ENCODE data around the gene SHISAL2A.

The SHISAL2A gene

DNA sequence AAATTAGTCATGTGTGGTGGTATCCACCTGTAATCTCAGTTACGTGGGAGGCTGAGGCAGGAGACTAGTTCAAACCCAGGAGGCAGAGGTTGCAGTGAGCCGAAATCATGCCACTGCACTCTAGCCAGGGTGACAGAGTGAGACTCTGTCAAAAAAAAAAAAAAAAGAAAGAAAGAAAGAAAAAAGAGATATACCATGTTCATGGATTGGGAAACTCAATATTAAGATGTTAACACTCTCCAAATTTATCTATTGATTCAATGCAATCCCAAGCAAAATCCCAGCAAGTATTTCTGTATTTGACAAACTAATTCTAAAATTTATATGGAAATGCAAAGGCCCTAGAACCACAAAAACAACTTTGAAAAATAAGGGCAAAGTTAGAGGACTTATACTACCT, 11.0 kb upstream of the SHISAL2A start:
- no peak for DNase-seq (ENCODE audit: low spot score)

DNA sequence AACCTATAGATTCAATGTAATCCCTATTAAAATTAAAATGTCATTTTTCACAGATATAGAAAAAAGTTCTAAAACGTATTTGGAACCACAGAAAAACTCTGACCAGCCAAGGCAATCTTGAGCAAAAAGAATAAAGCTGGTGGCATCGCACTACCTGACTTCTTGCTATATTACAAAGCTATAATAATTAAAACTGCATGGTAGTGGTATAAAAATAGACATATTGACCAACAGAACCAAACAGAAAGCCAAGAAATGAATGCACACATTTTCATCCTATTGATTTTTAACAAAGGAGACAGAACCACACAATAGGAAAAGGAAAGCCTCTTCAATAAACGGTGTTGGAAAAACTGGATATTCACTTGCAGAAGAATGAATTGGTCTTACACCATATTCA, 9.2 kb upstream of the SHISAL2A start:
- DNase-seq (ENCODE audit: low spot score): no peak

GRCh38 chr1:52627028-52627427, 5.9 kb upstream of the SHISAL2A start:
- no peak for DNase-seq (ENCODE audit: low spot score)

DNA sequence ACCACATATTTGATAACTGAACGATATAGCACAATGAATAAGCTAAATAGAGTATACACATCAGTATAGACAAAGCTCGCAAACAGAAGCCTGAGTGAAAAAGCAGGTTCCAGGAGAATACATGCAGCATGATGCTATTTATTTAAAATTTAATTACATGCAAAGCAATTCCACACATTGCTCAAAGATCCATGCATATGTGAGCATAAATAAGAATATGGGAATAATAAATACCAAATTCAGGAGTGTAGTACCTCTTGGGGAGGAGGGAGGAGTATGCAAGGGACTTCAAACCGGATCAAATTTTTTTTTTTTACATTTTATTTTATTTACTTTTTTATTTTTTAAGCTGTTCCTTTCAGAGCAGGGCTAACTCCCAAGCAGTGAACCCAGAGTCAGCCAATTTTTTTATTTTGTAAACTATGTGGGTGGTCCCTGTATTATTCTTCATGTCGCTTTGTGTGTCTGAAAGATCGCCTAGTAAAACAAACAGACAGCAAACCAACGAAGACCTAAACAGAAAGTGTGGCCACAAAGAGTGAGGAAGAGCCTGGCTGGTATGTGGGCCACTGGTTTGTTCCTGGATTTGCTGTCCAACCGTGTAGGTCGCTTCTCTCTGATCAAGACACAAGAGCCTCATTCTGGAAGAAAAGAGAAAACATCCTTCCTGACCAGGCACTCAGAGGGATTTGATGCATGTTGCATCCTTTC, 4.2 kb upstream of the SHISAL2A start:
- DNase-seq (ENCODE audit: low spot score): no peak

- no peak for DNase-seq (ENCODE audit: low spot score)
These were observed 3.7 kb upstream of the SHISAL2A start for GRCh38 chr1:52629325-52629643.

DNA sequence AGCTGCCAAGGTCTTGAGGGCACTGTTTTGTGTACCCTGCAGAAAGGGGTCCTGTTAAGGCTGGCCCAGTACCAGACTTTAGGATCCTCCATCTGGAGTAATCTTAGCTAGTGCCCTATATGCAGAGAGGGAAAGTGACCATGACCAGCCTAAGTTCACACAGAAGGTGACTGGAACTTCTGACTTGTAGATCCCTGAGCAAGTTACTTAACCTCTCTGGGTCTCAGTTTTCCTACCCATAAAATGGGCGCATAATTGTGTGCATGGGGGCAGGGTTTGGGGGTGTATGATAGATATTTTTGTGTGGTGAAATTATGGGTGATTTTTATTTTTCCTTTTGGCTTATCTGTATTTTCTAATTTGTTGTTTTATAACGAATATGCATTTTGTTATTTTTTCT, 3.3 kb upstream of the SHISAL2A start:
- no peak for DNase-seq (ENCODE audit: low spot score)

- DNase-seq (ENCODE audit: low spot score): no peak
These were observed 1.1 kb upstream of the SHISAL2A start for GRCh38 chr1:52631759-52632331.

GRCh38 chr1:52633291-52633754, 355 bp downstream of the SHISAL2A start:
- no peak for DNase-seq (ENCODE audit: low spot score)

- no peak for DNase-seq (ENCODE audit: low spot score)
These were observed 1.1 kb downstream of the SHISAL2A start for GRCh38 chr1:52634111-52634510.

- DNase-seq (ENCODE audit: low spot score): no peak
These were observed 2.5 kb downstream of the SHISAL2A start for GRCh38 chr1:52635321-52636089.

DNA sequence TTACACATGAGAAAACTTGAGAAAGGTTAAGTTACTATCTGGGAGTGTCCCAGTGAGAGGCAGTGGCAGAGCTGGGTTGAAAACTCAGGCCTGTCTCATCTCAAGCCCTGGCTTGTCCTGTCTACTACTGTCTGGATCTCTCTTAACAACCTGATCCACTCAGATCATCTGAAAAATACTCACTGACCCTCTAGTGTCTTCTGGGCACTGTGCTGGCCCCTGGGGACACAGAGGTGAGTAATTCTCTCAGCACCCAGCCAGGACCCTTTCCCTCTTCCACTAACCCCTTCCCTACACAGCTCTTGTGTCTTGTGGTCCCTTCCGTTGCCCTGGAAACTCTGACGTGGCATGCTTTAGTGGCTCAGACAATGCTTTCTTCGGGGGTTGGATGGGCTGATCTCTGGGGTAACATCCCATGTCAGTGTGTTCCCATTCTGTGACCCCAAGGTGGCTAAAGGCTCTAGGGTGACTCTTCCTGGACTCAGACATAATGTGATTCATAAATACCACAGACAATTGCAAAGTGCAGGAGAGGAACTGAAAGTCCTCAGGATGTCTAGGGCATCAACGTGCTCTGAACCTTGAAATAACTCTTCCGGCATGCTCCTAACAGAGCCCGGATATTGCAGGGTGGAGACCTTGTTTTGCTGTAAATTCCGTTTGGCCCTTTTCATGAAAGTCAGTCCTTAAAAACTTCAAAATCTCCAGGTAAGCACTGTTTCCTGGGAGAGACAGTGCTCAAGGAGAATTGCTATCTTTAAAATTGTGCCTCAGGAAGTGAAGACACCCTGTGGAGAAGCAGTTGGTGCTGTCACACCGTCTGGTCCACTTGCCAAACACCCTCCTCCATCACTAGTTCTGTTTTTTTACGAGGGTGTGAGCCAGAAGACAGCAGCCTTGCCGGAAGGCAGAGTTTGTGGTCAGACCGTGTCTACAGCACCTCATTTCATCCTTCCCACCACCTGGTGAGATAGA, 4.0 kb downstream of the SHISAL2A start:
- peak; percentile 17 for DNase-seq (ENCODE audit: low spot score)

DNA sequence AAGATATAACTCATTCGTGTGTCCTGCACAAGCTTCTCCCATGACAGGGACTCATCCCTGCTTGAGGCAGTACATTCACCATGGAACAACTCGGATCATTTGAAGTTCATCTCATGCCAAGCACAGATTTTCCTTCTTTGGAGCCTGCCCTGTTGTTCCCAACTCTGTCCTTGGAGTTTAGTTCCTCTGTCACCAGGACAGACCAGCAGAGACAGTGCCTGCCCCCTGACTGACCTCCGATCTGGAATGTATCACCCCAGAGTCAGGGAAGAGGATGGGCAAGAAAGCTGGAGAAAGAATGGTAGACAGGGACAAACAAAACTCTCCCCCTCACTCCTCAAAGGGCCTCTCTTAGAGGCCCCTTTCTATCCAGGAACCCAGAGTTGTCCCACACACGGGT, 5.0 kb downstream of the SHISAL2A start:
- no peak for DNase-seq (ENCODE audit: low spot score)

GRCh38 chr1:52640697-52641096, 7.7 kb downstream of the SHISAL2A start:
- DNase-seq (ENCODE audit: low spot score): no peak

GRCh38 chr1:52641307-52641706, 8.3 kb downstream of the SHISAL2A start:
- DNase-seq (ENCODE audit: low spot score): no peak

DNA sequence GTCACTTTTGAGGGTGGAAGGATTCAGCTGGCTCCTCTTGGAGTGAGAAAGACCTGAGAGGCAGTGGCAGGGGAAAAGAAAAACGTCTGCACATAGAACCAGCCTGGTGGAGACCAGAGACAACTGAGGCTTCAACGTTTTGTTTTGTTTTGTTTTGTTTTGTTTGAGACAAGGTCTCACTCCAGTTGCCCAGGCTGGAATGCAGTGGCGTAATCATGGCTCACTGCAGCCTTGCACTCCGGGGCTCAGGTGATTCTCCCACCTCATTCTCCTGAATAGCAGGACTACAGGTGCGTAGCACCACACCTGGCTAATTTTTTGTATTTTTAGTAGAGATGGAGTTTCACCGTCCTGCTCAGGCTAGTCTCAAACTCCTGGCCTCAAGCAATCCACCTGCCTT, 12.3 kb downstream of the SHISAL2A start:
- no peak for DNase-seq (ENCODE audit: low spot score)

GRCh38 chr1:52651904-52652303, 18.9 kb downstream of the SHISAL2A start:
- DNase-seq (ENCODE audit: low spot score): no peak

DNA sequence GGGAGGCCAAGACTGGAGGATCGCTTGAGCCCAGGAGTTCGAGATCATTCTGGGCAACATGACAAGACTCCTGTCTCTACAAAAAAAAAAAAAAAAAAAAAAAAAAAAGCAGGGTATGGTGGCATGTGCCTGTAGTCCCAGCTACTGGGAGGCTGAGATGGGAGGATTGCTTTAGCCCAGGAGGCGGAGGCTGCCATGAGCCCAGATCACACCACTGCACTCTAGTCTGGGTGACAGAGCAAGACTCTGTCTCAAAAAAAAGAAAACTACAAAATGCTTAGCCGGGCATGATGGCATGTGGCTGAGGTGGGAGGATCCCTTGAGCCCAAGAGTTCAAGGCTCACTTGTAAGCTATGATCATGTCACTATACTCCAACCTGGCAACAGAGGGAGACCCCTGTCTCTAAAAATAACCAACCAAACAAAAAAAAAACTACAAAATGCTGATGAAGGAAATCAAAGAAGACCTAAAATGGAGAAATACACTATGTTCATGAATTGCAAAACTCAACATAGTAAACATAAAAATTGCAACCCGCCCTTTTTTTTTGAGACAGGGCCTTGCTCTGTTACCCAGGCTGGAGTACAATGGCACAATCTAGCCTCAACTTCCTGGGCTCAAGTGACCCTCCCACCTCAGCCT, 20.4 kb downstream of the SHISAL2A start:
- no peak for DNase-seq (ENCODE audit: low spot score)

DNA sequence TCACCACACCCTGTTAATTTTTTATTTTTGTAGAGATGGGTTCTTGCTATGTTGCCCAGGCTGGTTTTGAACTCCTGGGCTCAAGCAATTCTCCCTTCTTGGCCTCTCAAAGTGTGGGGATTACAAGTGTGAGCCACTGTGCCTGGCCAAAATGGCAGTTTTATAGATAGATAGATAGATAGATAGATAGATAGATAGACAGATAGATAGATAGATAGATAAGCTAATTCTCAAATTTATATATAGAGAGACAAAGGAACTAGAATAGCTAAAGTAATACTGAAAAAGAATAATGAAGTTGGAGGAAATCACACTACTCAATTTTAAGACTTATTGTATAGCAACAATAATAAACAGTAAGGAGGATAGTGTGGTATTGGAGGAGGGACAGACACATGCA, 21.1 kb downstream of the SHISAL2A start:
- DNase-seq (ENCODE audit: low spot score): no peak

DNA sequence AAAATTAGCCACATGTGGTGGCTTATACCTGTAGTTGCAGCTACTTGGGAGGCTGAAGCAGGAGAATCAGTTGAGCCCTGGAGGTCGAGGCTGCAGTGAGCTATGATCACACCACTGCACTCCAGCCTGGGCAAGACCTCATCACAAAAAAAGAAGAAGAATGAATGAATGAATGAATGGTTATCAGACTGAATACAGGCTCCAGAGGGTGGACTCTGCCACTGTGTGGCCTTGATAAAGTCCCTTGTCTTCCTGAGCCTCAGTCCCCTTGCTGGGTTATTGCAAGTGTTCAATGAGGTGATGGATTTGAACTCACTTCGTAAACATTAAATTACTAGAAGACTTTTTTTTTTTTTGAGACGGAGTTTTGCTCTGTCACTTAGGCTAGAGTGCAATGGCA, 24.7 kb downstream of the SHISAL2A start:
- no peak for DNase-seq (ENCODE audit: low spot score)

DNA sequence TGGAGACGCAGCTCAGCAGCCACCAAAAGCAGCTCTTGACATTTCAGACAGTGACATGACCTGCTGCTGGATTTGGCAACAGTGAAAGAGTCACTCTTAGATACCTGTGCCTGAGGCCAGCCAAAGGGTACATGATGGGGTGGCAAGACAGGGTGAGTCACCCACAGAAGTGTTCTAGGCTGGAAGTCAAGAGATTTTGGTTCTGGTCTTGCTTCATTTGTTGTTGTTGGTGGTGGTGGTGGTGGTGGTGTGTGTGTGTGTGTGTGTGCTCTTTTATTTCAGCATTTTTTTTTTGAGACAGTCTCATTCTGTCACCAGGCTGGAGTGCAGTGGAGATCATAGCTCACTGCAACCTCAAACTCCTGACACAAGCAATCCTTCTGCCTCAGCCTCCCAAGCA, 25.8 kb downstream of the SHISAL2A start:
- no peak for DNase-seq (ENCODE audit: low spot score)

DNA sequence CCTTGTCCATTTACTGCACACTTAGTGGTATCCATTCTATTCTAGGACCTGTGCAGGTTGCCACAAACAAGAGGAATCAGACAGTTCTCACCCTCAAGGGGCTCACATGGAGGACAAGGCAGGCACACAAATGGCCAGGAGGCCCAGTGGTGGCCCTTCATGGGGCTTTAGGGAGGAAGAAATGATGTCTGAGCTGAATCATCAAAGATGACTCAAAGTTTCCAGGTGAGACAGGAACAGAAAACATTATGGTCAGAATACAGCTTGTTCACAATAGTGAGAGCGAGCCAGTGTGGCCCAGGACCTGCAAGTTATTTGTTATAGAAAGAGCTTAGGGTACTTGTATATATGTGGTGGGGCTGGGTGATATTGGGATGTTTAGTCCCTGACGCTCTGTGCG, 26.4 kb downstream of the SHISAL2A start:
- no peak for DNase-seq (ENCODE audit: low spot score)

Data from kidney capillary endothelial cell (primary cell).